ENCODE data around the gene MAMLD1.

The MAMLD1 gene

GRCh38 chrX:150544222-150544787 lies 181.2 kb downstream of the MAMLD1 start:
- TF ChIP-seq EZH2phosphoT487 (IDR thresholded peaks at IDR 0.05; ENCODE audit: borderline replicate concordance, low read length) (no peak), CTCF (IDR thresholded peaks at IDR 0.05; ENCODE audit: low read depth, low read length, poor library complexity, severe bottlenecking) (peak; percentile 9)
- H3K36me3 ChIP-seq (ENCODE audit: control insufficient read depth, low read length), result no peaks in the 10 kb centered on the region
- no peak overlapping the region for H3K4me2 ChIP-seq (ENCODE audit: low read length)
- no peaks in the 10 kb centered on the region for H3K79me2 ChIP-seq (ENCODE audit: control insufficient read depth, low read length)
- H3F3A ChIP-seq (ENCODE audit: control insufficient read depth, insufficient read depth), result no peaks in the 10 kb centered on the region
- H3K27me3 ChIP-seq (ENCODE audit: control insufficient read depth, low read length), result no peaks in the 10 kb centered on the region
- no peak overlapping the region for H3K4me3 ChIP-seq (ENCODE audit: low read length)
- peaks cover 19% of the 10 kb centered on the region for H3K4me1 ChIP-seq (ENCODE audit: control insufficient read depth, low read length)
- no peaks in the 10 kb centered on the region for H4K20me1 ChIP-seq (ENCODE audit: control insufficient read depth, insufficient read depth, low read depth, low read length)
- H3K27ac ChIP-seq (ENCODE audit: low read depth, low read length), result no peak overlapping the region
- no peaks in the 10 kb centered on the region for H3K9me2 ChIP-seq (replicated peaks; ENCODE audit: control insufficient read depth, low read length)
- H3K9me3 ChIP-seq (ENCODE audit: control insufficient read depth, insufficient read depth, low read length), result no peaks in the 10 kb centered on the region

- H3K27me3 ChIP-seq (ENCODE audit: control insufficient read depth, low read length), result no peaks in the 10 kb centered on the region
- H3K79me2 ChIP-seq (ENCODE audit: control insufficient read depth, low read length), result no peaks in the 10 kb centered on the region
- no peaks in the 10 kb centered on the region for H3K36me3 ChIP-seq (ENCODE audit: control insufficient read depth, low read length)
- no peaks in the 10 kb centered on the region for H3K9me2 ChIP-seq (replicated peaks; ENCODE audit: control insufficient read depth, low read length)
- no peak overlapping the region for H3K4me2 ChIP-seq (ENCODE audit: low read length)
- no peaks in the 10 kb centered on the region for H3F3A ChIP-seq (ENCODE audit: control insufficient read depth, insufficient read depth)
- H3K4me1 ChIP-seq (ENCODE audit: control insufficient read depth, low read length), result peaks cover 19% of the 10 kb centered on the region
- no peaks in the 10 kb centered on the region for H3K9me3 ChIP-seq (ENCODE audit: control insufficient read depth, insufficient read depth, low read length)
- H3K27ac ChIP-seq (ENCODE audit: low read depth, low read length), result no peak overlapping the region
- H3K4me3 ChIP-seq (ENCODE audit: low read length), result no peak overlapping the region
- no peak for TF ChIP-seq CTCF (IDR thresholded peaks at IDR 0.05; ENCODE audit: low read depth, low read length, poor library complexity, severe bottlenecking)
- no peak for TF ChIP-seq EZH2phosphoT487 (IDR thresholded peaks at IDR 0.05; ENCODE audit: borderline replicate concordance, low read length)
- H4K20me1 ChIP-seq (ENCODE audit: control insufficient read depth, insufficient read depth, low read depth, low read length), result no peaks in the 10 kb centered on the region
These were observed 182.0 kb downstream of the MAMLD1 start for GRCh38 chrX:150544835-150545770.

GRCh38 chrX:150546711-150547153 lies 183.6 kb downstream of the MAMLD1 start:
- H3K79me2 ChIP-seq (ENCODE audit: control insufficient read depth, low read length), result no peaks in the 10 kb centered on the region
- H3K9me2 ChIP-seq (replicated peaks; ENCODE audit: control insufficient read depth, low read length), result no peaks in the 10 kb centered on the region
- no peaks in the 10 kb centered on the region for H3K9me3 ChIP-seq (ENCODE audit: control insufficient read depth, insufficient read depth, low read length)
- H3K4me3 ChIP-seq (ENCODE audit: low read length), result no peak overlapping the region
- no peaks in the 10 kb centered on the region for H4K20me1 ChIP-seq (ENCODE audit: control insufficient read depth, insufficient read depth, low read depth, low read length)
- H3K36me3 ChIP-seq (ENCODE audit: control insufficient read depth, low read length), result no peaks in the 10 kb centered on the region
- peaks cover 19% of the 10 kb centered on the region for H3K4me1 ChIP-seq (ENCODE audit: control insufficient read depth, low read length)
- no peaks in the 10 kb centered on the region for H3K27me3 ChIP-seq (ENCODE audit: control insufficient read depth, low read length)
- H3K27ac ChIP-seq (ENCODE audit: low read depth, low read length), result no peak overlapping the region
- TF ChIP-seq EZH2phosphoT487 (IDR thresholded peaks at IDR 0.05; ENCODE audit: borderline replicate concordance, low read length) (no peak), CTCF (IDR thresholded peaks at IDR 0.05; ENCODE audit: low read depth, low read length, poor library complexity, severe bottlenecking) (no peak)
- H3K4me2 ChIP-seq (ENCODE audit: low read length), result peak overlapping the region; percentile 54
- H3F3A ChIP-seq (ENCODE audit: control insufficient read depth, insufficient read depth), result no peaks in the 10 kb centered on the region
